ENCODE results near the gene HTR3E.

- TF ChIP-seq, protein P1, sequence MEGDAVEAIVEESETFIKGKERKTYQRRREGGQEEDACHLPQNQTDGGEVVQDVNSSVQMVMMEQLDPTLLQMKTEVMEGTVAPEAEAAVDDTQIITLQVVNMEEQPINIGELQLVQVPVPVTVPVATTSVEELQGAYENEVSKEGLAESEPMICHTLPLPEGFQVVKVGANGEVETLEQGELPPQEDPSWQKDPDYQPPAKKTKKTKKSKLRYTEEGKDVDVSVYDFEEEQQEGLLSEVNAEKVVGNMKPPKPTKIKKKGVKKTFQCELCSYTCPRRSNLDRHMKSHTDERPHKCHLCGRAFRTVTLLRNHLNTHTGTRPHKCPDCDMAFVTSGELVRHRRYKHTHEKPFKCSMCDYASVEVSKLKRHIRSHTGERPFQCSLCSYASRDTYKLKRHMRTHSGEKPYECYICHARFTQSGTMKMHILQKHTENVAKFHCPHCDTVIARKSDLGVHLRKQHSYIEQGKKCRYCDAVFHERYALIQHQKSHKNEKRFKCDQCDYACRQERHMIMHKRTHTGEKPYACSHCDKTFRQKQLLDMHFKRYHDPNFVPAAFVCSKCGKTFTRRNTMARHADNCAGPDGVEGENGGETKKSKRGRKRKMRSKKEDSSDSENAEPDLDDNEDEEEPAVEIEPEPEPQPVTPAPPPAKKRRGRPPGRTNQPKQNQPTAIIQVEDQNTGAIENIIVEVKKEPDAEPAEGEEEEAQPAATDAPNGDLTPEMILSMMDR (IDR thresholded peaks at IDR 0.05; ENCODE audit: insufficient read depth, low read length, poor library complexity, severe bottlenecking): no peak
- no peak for TF ChIP-seq EZH2phosphoT487 (conservative IDR thresholded peaks at IDR 0.05; ENCODE audit: low read length)
Observed at GRCh38 chr3:184117636-184118035, 20.8 kb downstream of the HTR3E start.
